Stimulated activated CD8-positive, alpha-beta memory T cell treated with anti-CD3 and anti-CD28 coated beads, Interleukin-15, amount 100 ng/mL, for 24 hours (primary cell): ENCODE data around the gene MARCHF9.

Experiments used
- DNase-seq: peaks from one replicate; pipeline ENCODE4 v3.0.0-alpha.2; 2020; ENCODE audit warnings: low read depth

Gene MARCHF9

DNA sequence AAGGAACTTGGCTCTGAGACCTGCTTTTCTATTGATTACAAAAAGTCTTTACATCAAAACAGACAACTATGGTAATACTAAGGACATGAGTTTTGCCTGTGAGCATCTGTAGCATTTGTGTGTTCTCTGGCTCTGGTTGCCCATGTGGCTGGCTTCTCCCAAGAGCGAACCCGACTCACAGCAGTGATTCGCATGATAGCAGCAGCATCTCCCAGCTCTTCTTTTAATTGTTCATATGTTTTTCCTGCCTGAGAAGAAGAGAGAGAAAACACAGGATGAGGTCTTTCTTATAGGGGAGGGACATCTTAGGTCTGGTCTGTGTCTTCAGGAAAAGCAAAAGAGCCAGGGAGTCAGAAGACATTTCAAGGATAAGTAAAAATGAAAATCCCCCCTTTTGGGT is 46.1 kb downstream of the MARCHF9 start:
- DNase-seq, result no peak

- DNase-seq, result no peak
These were observed 47.7 kb downstream of the MARCHF9 start for GRCh38 chr12:57802607-57803006.

GRCh38 chr12:57803319-57803893 is 48.5 kb downstream of the MARCHF9 start:
- no peak for DNase-seq

- DNase-seq, result no peak
These were observed 51.8 kb downstream of the MARCHF9 start for GRCh38 chr12:57806677-57807076.

DNA sequence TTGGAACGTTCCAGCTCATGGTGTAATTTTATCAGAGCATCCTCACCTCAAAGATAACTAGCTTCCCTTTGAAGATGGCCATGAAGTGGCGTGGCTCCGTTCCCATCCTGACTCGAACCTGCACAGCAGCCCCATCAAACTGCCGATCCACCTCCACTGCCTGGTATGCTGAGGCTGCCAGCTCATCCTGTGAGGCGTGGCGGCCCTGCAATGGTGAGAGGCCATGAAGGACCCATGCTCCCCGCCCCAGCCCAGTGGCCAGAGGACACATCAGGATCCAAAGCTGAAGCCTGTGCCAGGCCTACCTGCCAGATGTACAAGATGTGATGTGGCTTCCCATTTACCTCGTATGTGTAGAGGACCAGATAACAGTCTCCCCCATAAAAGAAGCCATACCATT is 52.4 kb downstream of the MARCHF9 start:
- no peak for DNase-seq

DNA sequence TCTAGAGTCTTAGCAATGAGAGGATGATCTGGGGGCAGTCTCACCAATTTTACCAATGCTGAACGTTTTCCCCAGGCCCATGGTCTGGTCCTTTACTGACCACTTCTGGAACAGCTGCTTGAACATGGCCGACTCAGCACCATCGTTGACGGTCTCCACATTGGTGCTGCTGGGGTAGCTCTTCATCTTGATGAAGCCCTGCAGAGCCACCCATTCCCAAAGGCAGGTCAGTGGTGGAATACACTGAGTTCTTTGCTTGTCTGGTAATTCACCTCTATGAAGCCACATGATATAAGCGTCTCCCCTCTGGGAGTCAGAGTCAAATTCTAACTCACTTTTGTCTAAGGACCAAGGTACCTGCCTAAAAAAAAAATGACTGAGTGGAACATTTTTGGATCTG is 53.4 kb downstream of the MARCHF9 start:
- DNase-seq, result no peak

DNA sequence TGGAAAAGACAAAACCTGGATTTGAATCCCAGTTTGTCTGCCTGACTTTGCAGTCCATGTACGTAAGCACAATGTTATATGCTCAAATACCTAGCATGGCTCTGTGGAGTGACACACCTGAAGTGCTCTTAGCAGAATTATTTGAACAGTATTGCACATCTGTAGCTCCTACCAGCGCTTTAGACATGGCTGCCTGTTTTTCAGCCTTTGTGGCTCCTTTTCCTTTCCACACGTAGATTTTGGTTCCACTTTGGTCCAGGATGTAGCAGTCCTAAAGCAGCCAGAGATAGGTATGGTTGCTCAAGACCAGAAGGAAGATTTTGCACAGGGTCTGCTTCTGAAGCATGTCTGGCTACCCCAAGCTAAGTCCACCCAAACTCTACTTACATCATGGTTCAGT is 54.5 kb downstream of the MARCHF9 start:
- DNase-seq, result no peak
